Measurements from ENCODE around the gene FAM240B. TPM values are rescaled to one million over a fixed set of nuclear protein-coding genes. Genes with fewer than 3 reads are reported as not detected.

Gene FAM240B
- total RNA-seq, 2 donors from 2014 or later: not detected

DNA sequence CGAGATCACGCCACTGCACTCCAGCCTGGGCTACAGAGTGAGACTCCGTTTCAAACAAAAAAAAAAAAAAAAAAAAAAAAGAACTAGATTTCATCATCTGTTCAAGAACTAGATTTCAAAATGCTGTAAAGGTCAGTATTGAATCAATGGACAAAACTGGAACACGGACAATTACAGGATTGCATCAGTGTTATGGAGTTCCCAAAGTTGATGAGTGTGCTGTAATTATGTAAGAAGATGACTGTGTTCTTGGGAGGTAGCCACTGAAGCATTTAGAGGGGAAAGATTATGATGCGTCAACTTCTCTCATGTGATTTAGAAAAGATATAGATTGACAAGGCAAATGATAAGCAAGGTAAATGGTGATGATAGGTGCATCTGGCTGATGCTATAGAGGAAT, 6.5 kb downstream of the FAM240B start:
- Histone ChIP-seq H3K27me3 (ENCODE audit: control insufficient read depth, insufficient read depth, low read length, poor library complexity, severe bottlenecking) (no peaks in the 10 kb centered on the region), H3K27ac (ENCODE audit: low read depth, low read length) (no peak overlapping the region), H3K36me3 (ENCODE audit: control insufficient read depth, insufficient read depth, low read length) (no peaks in the 10 kb centered on the region), H3K9ac (ENCODE audit: extremely low read depth, low read length, poor library complexity, severe bottlenecking) (no peak overlapping the region), H3K4me3 (ENCODE audit: low read length) (no peak overlapping the region), H3K9me3 (ENCODE audit: control insufficient read depth, low read length) (no peaks in the 10 kb centered on the region), H3K4me1 (ENCODE audit: control insufficient read depth, insufficient read depth, low read length) (no peaks in the 10 kb centered on the region)
- H3K4me3 Mint-ChIP-seq: no peak overlapping the region
- H3K4me1 Mint-ChIP-seq: no peaks in the 10 kb centered on the region
- no peaks in the 10 kb centered on the region for H3K36me3 Mint-ChIP-seq (ENCODE audit: low read depth)
- DNase-seq: no peak
- no peaks in the 10 kb centered on the region for H3K27me3 Mint-ChIP-seq (ENCODE audit: insufficient read depth)
- H3K27ac Mint-ChIP-seq: no peak overlapping the region
- TF ChIP-seq, protein P1, sequence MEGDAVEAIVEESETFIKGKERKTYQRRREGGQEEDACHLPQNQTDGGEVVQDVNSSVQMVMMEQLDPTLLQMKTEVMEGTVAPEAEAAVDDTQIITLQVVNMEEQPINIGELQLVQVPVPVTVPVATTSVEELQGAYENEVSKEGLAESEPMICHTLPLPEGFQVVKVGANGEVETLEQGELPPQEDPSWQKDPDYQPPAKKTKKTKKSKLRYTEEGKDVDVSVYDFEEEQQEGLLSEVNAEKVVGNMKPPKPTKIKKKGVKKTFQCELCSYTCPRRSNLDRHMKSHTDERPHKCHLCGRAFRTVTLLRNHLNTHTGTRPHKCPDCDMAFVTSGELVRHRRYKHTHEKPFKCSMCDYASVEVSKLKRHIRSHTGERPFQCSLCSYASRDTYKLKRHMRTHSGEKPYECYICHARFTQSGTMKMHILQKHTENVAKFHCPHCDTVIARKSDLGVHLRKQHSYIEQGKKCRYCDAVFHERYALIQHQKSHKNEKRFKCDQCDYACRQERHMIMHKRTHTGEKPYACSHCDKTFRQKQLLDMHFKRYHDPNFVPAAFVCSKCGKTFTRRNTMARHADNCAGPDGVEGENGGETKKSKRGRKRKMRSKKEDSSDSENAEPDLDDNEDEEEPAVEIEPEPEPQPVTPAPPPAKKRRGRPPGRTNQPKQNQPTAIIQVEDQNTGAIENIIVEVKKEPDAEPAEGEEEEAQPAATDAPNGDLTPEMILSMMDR (conservative IDR thresholded peaks at IDR 0.05): no peak
- 92 to 95% methylated on average over 2 to 5 of the region's 5 CpGs for WGBS, 2 experiments (ENCODE audit: insufficient coverage in 1 of 2, insufficient read length in 1 of 2)
- H3K9me3 Mint-ChIP-seq: no peaks in the 10 kb centered on the region

DNA sequence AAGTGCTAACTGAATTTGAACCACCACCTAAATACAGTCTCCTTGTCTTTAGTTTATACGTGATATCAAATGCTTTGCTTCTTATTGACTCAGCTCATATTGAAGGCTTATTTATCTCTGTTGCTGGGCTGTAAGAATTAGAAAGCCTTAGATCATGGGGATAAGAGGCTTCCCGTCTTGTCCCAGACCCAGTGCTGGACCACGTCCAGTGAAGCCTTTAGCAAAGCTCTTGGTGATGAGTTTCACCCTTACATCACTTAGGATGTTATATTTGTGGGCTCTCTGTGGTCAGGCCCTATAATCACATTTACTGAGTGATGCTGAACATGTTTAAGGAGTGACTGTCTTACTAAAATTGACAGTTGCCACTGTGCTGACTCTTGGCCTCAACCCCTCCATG, 11.2 kb downstream of the FAM240B start:
- Histone ChIP-seq H3K9ac (ENCODE audit: extremely low read depth, low read length, poor library complexity, severe bottlenecking) (no peak overlapping the region), H3K9me3 (ENCODE audit: control insufficient read depth, low read length) (no peaks in the 10 kb centered on the region), H3K36me3 (ENCODE audit: control insufficient read depth, insufficient read depth, low read length) (no peaks in the 10 kb centered on the region), H3K4me1 (ENCODE audit: control insufficient read depth, insufficient read depth, low read length) (no peaks in the 10 kb centered on the region), H3K27me3 (ENCODE audit: control insufficient read depth, insufficient read depth, low read length, poor library complexity, severe bottlenecking) (no peaks in the 10 kb centered on the region), H3K27ac (ENCODE audit: low read depth, low read length) (no peak overlapping the region), H3K4me3 (ENCODE audit: low read length) (no peak overlapping the region)
- Mint-ChIP-seq H3K36me3 (ENCODE audit: low read depth) (no peaks in the 10 kb centered on the region), H3K27me3 (ENCODE audit: insufficient read depth) (no peaks in the 10 kb centered on the region), H3K27ac (no peak overlapping the region), H3K4me3 (no peak overlapping the region), H3K9me3 (peaks cover 2% of the 10 kb centered on the region), H3K4me1 (no peaks in the 10 kb centered on the region)
- TF ChIP-seq, protein P1 (conservative IDR thresholded peaks at IDR 0.05): no peak
- no peak for DNase-seq
- 71% methylated on average over 3 of the region's 3 CpGs; no CpG with 5 or more reads in 1 of the 2 experiments for WGBS, 2 experiments (ENCODE audit: insufficient coverage in 1 of 2, insufficient read length in 1 of 2)

DNA sequence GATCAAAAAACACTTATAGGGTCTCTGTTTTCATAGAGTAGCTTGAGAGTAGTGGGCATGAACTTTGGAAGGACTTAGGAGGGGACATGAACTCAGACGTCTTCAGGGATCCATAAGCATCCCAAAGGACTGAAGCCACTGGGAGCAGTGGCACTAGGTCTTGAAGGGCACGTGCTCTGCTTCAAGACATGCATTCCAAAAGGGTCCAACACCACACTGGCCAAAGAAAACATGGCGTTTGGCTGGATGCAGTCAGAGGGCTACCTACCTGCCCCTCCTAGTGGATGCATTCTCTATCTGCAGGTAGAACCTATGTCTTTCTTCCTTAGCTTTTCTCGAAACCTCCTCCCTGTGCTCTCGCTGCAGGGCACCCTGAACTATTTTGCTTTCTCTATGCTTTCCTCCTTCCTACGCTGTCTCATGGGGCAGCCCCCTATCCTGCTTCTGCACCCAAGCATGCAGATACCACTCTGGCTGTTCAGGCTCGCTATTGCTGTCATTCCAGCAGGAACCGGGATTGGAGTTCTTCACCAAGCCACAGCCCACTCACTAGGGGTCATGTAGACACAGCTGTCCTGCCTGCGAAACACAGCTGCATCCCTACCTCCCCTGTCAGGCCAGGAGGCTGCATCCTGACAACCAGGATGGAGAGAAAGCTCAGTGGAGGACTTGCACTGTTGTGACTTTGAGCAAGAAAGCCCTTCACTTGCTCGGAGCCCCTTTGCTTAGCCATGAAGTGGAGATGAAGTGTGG, 11.9 kb downstream of the FAM240B start:
- H3K27ac ChIP-seq (ENCODE audit: low read depth, low read length): no peak overlapping the region
- no peak overlapping the region for H3K27ac Mint-ChIP-seq
- H3K27me3 Mint-ChIP-seq (ENCODE audit: insufficient read depth): no peaks in the 10 kb centered on the region
- no peaks in the 10 kb centered on the region for H3K9me3 ChIP-seq (ENCODE audit: control insufficient read depth, low read length)
- WGBS, 2 experiments (ENCODE audit: insufficient coverage in 1 of 2, insufficient read length in 1 of 2): 73 to 76% methylated on average over 5 to 10 of the region's 10 CpGs
- peaks cover 9% of the 10 kb centered on the region for H3K9me3 Mint-ChIP-seq
- TF ChIP-seq, protein P1 (conservative IDR thresholded peaks at IDR 0.05): peak; percentile 80
- H3K4me3 Mint-ChIP-seq: no peak overlapping the region
- H3K4me1 ChIP-seq (ENCODE audit: control insufficient read depth, insufficient read depth, low read length): no peaks in the 10 kb centered on the region
- no peaks in the 10 kb centered on the region for H3K36me3 Mint-ChIP-seq (ENCODE audit: low read depth)
- H3K4me3 ChIP-seq (ENCODE audit: low read length): no peak overlapping the region
- DNase-seq: peak; percentile 78
- no peak overlapping the region for H3K9ac ChIP-seq (ENCODE audit: extremely low read depth, low read length, poor library complexity, severe bottlenecking)
- H3K27me3 ChIP-seq (ENCODE audit: control insufficient read depth, insufficient read depth, low read length, poor library complexity, severe bottlenecking): no peaks in the 10 kb centered on the region
- H3K36me3 ChIP-seq (ENCODE audit: control insufficient read depth, insufficient read depth, low read length): no peaks in the 10 kb centered on the region
- no peaks in the 10 kb centered on the region for H3K4me1 Mint-ChIP-seq
